Upper lobe of left lung (tissue), 6 donors: ENCODE results near the gene PHTF2. TPM values are rescaled to one million over a fixed set of nuclear protein-coding genes. Genes with fewer than 3 reads are reported as not detected.
A peak's percentile ranks its signal among the peaks of the same experiment; 100 is the strongest.

Experiments used
- ATAC-seq, 2 donors: fragments of 200-7000 bp; cut with Tn5 transposase; one replicate each; pipeline ENCODE4 v1.9.1; 2022; ENCODE audit warnings: mild to moderate bottlenecking in 2 of 2, moderate library complexity in 2 of 2; ENCODE audit not compliant: low FRiP score in 2 of 2
- DNase-seq, 2 donors: peaks; one replicate each; pipeline ENCODE4 v3.0.0-alpha.2; 2019 to 2020
- H3K27ac ChIP-seq, 4 donors: fragments of 200-600 bp; sonication (generic); one replicate each; pipeline ENCODE4 v1.5.1; 2016 to 2019
- H3K27me3 ChIP-seq, 4 donors: fragments of 200-600 bp; sonication (generic); one replicate each; pipeline ENCODE4 v1.5.1; 2017 to 2019
- H3K36me3 ChIP-seq, 4 donors: fragments of 200-600 bp; sonication (generic); one replicate each; pipeline ENCODE4 v1.5.1; 2016 to 2019
- H3K4me1 ChIP-seq, 4 donors: fragments of 200-600 bp; sonication (generic); one replicate each; pipeline ENCODE4 v1.5.1; 2018 to 2019
- H3K4me3 ChIP-seq, 4 donors: fragments of 200-600 bp; sonication (generic); one replicate each; pipeline ENCODE4 v1.5.1; 2017 to 2019; ENCODE audit warnings: mild to moderate bottlenecking in 2 of 4, moderate library complexity in 1 of 4
- H3K9me3 ChIP-seq, 4 donors: fragments of 200-600 bp; sonication (generic); one replicate each; pipeline ENCODE4 v1.5.1; 2018 to 2019
- EP300 ChIP-seq, 4 donors: sonication (generic); formaldehyde crosslinking; IDR thresholded peaks; one replicate each; pipeline ENCODE4 v1.5.1; 2017; ENCODE audit warnings: antibody characterized with exemption in 4 of 4, control low read depth in 2 of 4
- POLR2A ChIP-seq, 4 donors: fragments of 450-650 bp; IDR thresholded peaks; one replicate each; pipeline ENCODE4 v1.5.1; 2016 to 2017; ENCODE audit warnings: antibody characterized with exemption in 4 of 4, mild to moderate bottlenecking in 2 of 4
- POLR2AphosphoS5 ChIP-seq, 2 donors: sonication (generic); formaldehyde crosslinking; IDR thresholded peaks; one replicate each; pipeline ENCODE4 v1.5.1; 2017; ENCODE audit warnings: antibody characterized with exemption in 2 of 2
- WGBS, 2 donors: methylation state at CpG; one replicate each; pipeline ENCODE4 v1.1.5; 2017 to 2018; 5-methylcytosine and 5-hydroxymethylcytosine counted together
- total RNA-seq, 6 donors: library from RNA; depleted of rRNA in 4 of 6; stranded (reverse); fragments of >200 nt in 4 of 6; gene quantifications; one replicate each; pipeline versions ENCODE4 v1.1.0 to v1.2.1, GENCODE V29; 2016 to 2021
- TF ChIP-seq, protein P1 (sequence below), 6 experiments: fragments of 450-650 bp in 4 of 6; fragments of 200-600 bp in 2 of 6; sonication (generic) in 2 of 6; IDR thresholded peaks; one replicate each; pipeline ENCODE4 v1.5.1; 2016 to 2019; ENCODE audit warnings: antibody characterized with exemption in 6 of 6
- donor health status: DM: no; HTN: no; CAD: no; lungs with moderate emphysema.
- donor health status: DM: no; HTN: yes; CAD: no; lungs with severe emphysema.

The PHTF2 gene
- total RNA-seq, 6 donors from 2014 or later = 7.0 to 25.2 (median 14.7) TPM

DNA sequence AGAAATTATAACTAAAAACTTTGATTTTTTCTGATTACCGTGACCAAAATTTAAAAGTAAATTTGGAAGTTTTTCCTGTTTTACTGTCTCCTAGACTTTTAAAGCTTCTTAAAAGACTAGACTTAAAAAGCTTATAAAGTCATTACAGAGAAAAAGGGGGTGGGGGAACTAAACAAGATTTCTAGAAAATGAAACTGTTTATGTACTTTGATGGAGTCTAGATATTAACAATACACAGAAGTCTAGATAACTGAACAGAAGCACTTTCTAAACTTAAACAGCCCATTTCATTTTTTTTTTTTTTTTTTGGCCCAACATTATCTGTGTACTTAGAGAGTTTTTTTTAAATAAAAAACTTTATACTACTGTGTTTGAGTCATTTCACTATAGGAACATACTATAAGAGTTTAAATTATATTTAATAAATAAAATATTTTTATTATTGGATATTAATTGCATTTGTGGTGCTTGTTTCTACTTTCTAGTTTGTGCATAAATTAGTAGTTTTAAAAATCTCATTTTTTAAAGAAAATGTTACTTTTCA, 98.5 kb downstream of the PHTF2 start:
- Histone ChIP-seq H3K4me1 (no peaks in the 10 kb centered on the region), H3K27ac (no peak overlapping the region), H3K9me3 (no peaks in the 10 kb centered on the region), H3K27me3 (no peaks in the 10 kb centered on the region), H3K36me3 (no peaks in the 10 kb centered on the region), H3K4me3 (no peak overlapping the region)
- ATAC-seq (no peak), DNase-seq (no peak)
- TF ChIP-seq EP300 (IDR thresholded peaks at IDR 0.05) = no peak
- TF ChIP-seq POLR2A (IDR thresholded peaks at IDR 0.05) = no peak
- TF ChIP-seq POLR2AphosphoS5 (IDR thresholded peaks at IDR 0.05) = no peak
- TF ChIP-seq, protein P1, sequence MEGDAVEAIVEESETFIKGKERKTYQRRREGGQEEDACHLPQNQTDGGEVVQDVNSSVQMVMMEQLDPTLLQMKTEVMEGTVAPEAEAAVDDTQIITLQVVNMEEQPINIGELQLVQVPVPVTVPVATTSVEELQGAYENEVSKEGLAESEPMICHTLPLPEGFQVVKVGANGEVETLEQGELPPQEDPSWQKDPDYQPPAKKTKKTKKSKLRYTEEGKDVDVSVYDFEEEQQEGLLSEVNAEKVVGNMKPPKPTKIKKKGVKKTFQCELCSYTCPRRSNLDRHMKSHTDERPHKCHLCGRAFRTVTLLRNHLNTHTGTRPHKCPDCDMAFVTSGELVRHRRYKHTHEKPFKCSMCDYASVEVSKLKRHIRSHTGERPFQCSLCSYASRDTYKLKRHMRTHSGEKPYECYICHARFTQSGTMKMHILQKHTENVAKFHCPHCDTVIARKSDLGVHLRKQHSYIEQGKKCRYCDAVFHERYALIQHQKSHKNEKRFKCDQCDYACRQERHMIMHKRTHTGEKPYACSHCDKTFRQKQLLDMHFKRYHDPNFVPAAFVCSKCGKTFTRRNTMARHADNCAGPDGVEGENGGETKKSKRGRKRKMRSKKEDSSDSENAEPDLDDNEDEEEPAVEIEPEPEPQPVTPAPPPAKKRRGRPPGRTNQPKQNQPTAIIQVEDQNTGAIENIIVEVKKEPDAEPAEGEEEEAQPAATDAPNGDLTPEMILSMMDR (IDR thresholded peaks at IDR 0.05) = no peak
- 97 to 100% methylated on average over 1 of the region's 1 CpG for WGBS, 2 donors

DNA sequence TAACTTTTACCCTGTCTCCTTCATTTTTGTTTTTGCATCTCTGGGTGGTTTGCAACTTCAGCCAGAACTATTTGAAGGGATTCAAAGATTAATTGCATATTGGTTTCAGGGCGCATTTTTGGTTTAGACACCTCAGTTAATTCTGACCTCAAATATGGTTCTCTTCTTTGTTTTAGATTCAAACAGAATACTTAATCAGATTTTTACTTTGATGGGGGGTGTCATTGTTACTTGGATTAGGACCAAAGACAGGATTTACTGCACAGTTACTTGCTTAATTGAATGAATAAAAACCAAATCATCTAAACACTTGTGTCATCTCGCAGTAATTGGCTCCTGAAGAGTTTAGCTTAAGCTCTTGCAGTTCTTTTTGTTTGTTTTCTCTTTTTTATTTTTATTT, 100.9 kb downstream of the PHTF2 start:
- WGBS, 2 donors = 98 to 100% methylated on average over 2 of the region's 2 CpGs
- no peaks in the 10 kb centered on the region for H3K4me1 ChIP-seq
- H3K27ac ChIP-seq = no peak overlapping the region
- ATAC-seq (no peak), DNase-seq (no peak)
- H3K36me3 ChIP-seq = no peaks in the 10 kb centered on the region
- no peak for TF ChIP-seq POLR2AphosphoS5 (IDR thresholded peaks at IDR 0.05)
- TF ChIP-seq, protein P1 (IDR thresholded peaks at IDR 0.05) = no peak
- no peak for TF ChIP-seq EP300 (IDR thresholded peaks at IDR 0.05)
- no peak for TF ChIP-seq POLR2A (IDR thresholded peaks at IDR 0.05)
- no peaks in the 10 kb centered on the region for H3K27me3 ChIP-seq
- no peak overlapping the region for H3K4me3 ChIP-seq
- no peaks in the 10 kb centered on the region for H3K9me3 ChIP-seq

DNA sequence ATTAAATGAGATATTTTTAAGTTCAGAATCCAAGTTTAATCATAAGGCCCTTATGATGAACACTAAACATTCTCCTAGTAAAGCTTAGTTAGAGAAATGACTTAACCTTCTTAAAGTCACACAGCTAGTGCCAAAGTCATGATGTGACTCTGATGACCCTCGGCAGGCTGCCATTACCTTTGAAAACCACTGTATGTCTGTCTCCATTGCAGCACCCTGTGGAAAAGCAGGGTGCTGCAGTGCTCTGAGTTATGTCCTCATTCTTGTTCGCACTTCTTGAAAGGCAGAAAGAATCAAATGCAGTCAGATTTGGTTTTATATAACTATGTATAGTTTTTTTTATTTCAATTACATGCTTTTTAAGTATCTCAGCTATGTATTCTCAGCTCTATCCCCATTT, 105.0 kb downstream of the PHTF2 start:
- Histone ChIP-seq H3K4me3 (no peak overlapping the region), H3K27me3 (no peaks in the 10 kb centered on the region), H3K27ac (no peak overlapping the region), H3K36me3 (no peaks in the 10 kb centered on the region), H3K9me3 (no peaks in the 10 kb centered on the region), H3K4me1 (no peaks in the 10 kb centered on the region)
- ATAC-seq (no peak), DNase-seq (no peak)
- 81 to 91% methylated on average over 2 of the region's 2 CpGs for WGBS, 2 donors
- TF ChIP-seq EP300 (IDR thresholded peaks at IDR 0.05) = no peak
- TF ChIP-seq, protein P1 (IDR thresholded peaks at IDR 0.05) = peak in 1 of 6 experiments; percentile 15
- TF ChIP-seq POLR2AphosphoS5 (IDR thresholded peaks at IDR 0.05) = no peak
- no peak for TF ChIP-seq POLR2A (IDR thresholded peaks at IDR 0.05)

DNA sequence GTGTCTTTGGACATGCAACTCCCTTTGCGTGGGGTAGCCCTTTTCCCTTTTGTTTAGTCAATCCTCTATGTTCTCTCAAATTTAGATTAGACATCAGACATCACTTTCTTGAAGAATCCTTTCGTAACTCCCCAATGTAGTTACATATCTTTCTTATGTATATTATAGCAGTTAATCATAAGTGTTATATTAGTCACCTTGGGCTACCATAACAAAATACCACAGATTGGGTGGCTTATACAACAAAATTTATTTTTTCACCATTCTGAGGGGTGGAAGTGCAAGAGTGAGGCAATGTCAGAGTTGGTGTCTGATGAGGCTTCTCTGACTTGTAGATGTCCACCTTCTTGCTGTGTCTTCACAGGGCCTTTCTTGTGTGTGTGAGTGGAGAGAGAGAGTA, 105.7 kb downstream of the PHTF2 start:
- no peaks in the 10 kb centered on the region for H3K9me3 ChIP-seq
- H3K27me3 ChIP-seq = no peaks in the 10 kb centered on the region
- WGBS, 2 donors = 98 to 100% methylated on average over 2 of the region's 2 CpGs
- ATAC-seq (no peak), DNase-seq (no peak)
- TF ChIP-seq EP300 (IDR thresholded peaks at IDR 0.05) = no peak
- no peak for TF ChIP-seq POLR2A (IDR thresholded peaks at IDR 0.05)
- no peak for TF ChIP-seq POLR2AphosphoS5 (IDR thresholded peaks at IDR 0.05)
- TF ChIP-seq, protein P1 (IDR thresholded peaks at IDR 0.05) = no peak
- H3K36me3 ChIP-seq = no peaks in the 10 kb centered on the region
- H3K4me3 ChIP-seq = no peak overlapping the region
- no peaks in the 10 kb centered on the region for H3K4me1 ChIP-seq
- no peak overlapping the region for H3K27ac ChIP-seq

DNA sequence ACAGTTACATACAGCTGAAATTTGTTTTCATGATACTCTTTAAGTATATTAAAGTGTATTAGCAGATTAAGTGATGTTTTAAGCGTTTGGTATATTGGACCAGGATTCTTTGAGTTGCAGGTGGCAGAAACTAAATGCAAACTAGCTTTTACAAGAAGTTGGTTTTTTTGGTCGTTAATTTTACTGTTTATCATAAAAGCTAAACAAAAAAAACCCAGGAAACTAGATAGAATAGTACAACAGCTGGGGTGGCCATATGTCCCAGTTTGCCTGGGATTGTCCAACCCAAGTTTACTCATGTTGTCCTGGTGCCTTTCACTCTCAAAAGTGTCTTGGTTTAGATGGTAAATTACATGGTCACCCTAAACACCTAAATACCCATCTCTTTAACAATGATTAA, 108.7 kb downstream of the PHTF2 start:
- TF ChIP-seq EP300 (IDR thresholded peaks at IDR 0.05) = no peak
- TF ChIP-seq POLR2AphosphoS5 (IDR thresholded peaks at IDR 0.05) = no peak
- TF ChIP-seq POLR2A (IDR thresholded peaks at IDR 0.05) = no peak
- TF ChIP-seq, protein P1 (IDR thresholded peaks at IDR 0.05) = no peak
- Histone ChIP-seq H3K27ac (no peak overlapping the region), H3K36me3 (no peaks in the 10 kb centered on the region), H3K27me3 (no peaks in the 10 kb centered on the region), H3K9me3 (no peaks in the 10 kb centered on the region), H3K4me3 (no peak overlapping the region), H3K4me1 (no peaks in the 10 kb centered on the region)
- 83 to 87% methylated on average over 2 of the region's 2 CpGs for WGBS, 2 donors
- ATAC-seq (no peak), DNase-seq (no peak)
